Endothelial cell of hepatic sinusoid (primary cell): ENCODE data around the gene SNTG2.

Source experiments
- in situ Hi-C: cut with HindIII; loops from 2 replicates; pipeline ENCODE4 v1.10.0; 2017; ENCODE audit warnings: low sequenced_read_pairs

SNTG2 gene

DNA sequence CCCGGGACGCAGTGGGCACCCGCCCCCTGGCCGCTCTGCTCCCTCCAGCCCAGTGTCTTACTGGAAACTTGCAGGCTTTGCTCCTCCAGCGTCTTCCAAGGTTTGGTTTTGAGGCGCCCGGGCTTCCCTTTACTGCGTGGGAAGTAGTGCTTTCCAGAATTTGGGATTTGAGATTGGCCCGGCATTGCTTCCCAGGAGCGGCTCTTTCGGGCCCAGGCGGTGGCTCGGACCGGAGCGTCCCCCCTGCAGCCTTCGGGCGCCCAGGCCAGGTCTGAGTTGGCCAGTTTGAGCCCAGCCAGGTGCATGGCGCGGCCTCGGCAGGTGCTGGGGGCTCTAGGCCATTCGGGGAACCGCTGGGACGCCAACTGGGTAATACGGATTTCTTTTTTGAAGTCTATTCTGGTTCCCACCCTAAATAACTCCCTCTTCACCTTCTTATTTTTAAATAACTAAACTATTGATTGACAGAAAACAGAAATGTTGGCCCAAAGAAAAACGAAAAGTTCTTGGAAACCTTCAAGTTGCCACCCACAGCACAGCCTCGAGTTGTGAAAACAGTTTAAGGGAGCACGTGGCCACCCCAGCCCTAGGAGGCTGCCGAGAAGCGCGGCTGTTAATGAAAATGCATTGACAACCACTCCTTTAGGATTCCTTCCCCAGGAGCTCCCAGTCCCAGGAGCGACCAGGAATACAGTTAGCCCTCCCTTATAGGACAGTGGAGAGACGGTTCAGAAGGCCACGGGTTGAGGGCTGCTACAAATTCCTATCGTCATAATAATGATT is 766 bp downstream of the SNTG2 start:
- in situ Hi-C loops = no loop called here

DNA sequence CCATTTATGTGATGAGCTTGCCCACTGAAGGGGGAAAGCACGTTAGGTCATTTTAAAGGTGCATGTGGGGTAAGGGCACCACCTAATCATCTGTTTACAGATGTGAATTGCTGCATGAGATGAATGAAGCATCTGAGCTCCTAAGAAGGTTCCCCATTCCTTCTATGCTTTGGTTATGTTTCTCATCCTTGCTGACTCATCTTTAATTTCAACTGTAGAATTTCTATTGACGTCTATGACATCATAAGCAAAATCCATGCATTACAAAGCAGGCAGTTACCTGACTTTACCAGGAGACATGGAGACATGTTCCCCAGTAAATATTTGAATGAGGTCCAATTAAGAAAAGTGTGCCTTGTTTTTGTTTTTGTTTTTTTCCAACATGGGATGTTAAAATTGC is 2.8 kb downstream of the SNTG2 start:
- in situ Hi-C loops = no loop called here

DNA sequence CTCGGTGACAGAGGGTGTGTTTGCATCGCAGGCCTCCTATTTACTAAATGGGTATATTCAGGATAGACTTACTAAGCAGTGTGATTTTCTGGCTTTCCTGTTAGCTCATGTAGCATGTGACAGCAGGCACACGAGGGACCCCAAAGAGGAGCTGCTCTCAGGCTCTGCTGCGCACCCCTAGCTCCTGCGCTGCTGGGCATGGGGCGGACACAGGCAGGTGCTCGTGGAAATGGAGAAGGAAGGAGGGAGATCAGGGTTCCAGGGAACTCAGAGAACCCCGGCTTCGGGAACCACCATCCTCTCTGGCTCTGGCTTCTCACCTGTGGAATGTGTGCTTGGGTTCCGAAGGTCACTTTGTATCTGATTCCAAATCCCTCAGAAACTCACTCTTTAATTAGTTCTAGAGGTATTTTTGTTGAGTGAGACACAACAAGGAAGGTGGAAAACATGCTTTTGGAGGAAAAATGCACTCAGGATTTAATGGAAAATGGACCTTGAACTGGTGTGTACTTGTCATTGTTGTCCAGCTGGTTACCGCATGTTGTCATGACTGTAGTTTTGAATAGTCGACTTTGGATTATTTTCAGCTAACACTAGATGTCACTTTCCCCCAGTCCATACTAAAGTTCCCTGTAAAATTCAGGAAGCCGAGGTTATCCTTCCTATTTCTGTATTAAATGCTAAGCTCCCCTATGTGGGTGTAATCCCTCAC is 3.5 kb downstream of the SNTG2 start:
- in situ Hi-C loops = no loop called here

DNA sequence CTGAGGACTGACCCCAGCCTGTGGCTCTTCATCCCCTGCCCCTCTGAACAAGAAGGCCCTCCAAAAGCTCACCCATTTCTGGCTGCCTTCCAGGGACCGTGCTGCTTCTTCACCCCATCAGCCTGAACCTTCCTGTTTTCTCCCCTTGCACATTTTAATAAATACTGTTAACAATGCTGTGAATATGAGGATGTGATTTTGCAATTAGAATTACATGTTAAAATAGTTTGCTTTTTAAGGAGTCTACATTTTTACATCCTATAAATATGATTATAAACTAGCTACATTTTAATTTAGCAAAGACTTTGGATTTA is 4.0 kb downstream of the SNTG2 start:
- in situ Hi-C loops = no loop called here

DNA sequence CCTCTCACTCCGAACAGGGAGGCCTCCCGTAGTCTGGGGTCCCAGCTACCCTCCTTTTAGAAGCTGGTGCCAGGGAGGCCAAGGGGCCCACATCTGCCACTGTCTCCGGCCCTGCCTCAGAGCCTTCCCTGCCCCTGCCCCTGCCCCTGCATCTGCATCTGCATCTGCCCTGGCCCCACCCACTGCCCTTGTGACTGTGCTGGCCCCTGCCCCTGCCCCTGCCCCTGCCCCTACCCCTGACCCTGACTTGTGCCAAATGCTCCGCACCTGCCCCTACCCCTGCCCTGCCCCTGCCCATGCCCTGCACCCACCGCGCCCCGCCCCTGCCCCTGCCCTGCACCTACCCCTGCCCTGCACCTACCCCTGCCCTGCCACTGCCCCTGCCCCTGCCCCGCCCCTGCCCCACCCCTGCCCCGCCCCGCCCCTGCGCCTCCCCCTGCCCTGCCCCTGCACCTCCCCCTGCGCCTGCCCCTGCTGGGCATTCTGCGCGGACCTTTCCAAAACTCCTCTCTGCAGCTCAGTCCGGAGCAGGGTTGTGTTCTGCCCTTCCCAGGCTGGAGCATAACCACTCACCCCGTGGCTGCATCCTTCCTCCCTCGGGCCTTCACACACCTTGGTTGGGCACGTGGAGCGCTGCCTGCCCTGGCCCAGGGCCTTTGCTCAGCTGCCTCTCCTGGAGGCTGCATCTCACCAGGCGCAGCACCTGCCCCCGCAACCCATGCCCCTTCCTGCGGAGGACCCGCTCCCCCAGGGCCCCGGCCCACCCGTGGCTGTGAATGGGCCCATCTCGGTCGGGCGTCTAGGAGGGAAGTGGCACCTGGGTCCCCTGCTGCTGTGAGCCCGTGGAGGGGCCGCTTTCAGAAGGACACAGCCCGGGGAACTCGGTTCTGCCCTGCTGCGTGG is 5.4 kb downstream of the SNTG2 start:
- in situ Hi-C loops = loop anchor here (5.0 kb wide), 2 partner anchors 46 to 106 kb away; no protein-coding TSS in a partner anchor

DNA sequence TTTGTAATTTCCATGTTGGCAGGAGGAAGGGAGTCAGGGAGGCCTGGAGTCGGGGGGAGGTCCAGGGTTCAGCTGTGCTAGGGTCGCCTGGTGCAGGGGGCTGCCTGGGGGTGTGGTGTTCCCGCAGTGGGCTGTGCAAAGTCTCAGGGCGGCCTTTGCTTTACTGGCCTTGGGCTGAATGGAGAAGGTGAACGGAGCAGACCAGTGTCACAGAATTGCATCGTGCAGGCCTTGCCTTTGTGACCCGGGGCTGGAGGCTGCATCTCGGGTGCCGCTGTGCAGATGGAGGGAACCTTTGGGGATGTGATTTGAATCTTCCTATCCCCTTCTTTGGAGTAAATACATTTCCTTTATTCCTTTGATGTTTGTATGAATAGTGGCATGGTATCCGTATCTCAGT is 8.8 kb downstream of the SNTG2 start:
- in situ Hi-C loops = loop anchor here (5.0 kb wide), 2 partner anchors 43 to 103 kb away; no protein-coding TSS in a partner anchor

DNA sequence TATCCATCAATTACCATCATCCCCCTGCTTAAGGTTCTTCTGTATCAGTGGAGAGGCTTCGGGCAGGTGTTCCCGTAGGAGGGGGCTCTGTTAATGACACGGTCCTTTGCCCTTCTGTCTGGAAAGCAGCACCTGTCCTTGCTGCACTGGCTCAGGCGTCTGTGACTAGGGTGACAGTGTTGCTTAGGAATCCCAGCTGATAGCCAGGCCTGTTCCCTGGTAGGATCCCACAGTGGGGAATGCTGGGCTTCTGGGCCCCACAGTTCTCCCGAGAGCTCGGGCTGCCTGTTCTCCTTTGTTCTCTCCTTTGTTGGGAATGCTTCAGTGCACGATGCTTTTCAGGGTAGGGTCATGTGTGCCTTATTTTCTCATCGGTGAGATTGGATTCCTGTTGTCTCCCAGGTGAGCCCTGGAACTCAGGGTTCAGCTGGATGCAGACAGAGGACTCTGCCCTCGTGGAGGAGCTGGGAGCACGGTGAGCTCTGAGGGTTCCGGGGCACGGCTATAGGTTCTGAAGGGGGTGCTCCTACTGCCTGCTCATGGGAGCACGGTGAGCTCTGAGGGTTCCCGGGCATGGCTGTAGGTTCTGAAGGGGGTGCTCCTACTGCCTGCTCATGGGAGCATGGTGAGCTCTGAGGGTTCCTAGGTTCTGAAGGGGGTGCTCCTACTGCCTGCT is 9.6 kb downstream of the SNTG2 start:
- in situ Hi-C loops = no loop called here

DNA sequence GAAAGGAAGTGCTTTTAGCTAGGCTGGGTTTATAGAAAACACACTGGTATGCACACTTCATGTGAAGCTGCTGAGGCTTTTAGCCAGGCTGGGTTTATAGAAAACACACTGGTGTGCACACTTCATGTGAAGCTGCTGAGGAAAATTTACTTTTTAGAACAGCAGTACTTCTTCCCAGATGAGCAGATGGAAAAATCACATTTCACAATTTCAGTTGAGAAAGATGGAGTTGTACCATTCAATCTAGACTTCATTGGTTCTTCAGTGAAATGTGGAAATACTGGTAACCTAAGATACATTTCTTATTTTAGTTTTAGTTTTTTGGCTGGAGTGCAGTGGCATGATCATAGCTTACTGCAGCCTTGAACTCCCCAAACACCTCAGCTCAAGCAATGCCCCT is 11.1 kb downstream of the SNTG2 start:
- in situ Hi-C loops = no loop called here

DNA sequence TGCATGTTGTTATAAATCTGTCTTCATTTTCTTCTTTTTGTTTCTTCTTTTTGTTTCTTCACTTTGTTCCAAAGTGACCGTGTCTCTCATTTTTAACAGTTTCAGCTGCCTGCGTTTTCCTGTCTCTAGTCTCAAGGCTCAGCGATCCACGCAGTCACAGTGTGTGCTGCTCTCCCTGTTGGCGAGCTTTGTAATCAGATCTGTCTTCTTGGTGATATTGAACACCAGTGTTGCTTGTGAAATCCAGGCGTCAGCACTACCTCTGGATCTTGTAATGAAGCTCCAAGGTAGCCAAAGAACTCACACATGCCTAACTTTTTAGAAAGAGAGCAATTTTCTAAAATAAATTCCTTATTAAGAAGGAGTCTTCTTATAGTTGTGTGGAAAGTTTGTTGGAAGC is 13.2 kb downstream of the SNTG2 start:
- in situ Hi-C loops = no loop called here

DNA sequence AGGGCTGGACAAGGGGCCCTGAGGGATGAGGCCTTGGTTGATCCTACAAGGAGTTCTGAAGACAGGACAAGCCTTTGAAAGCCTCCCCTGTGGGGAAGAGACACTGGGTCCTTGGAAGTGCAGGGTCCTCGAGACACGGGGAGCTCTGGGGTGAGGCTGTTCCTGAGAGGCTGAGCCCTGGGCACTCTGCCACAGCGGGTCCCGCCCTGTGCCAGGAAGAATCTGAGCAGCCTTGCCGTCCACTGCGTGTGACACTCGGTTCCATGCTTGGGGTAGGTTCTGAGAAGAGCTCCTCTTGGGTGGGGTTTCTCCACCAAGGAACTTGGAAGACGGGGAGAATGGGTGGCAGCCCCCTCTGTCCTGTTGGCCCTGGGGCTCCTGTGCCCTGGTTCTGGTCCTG is 13.9 kb downstream of the SNTG2 start:
- in situ Hi-C loops = no loop called here

DNA sequence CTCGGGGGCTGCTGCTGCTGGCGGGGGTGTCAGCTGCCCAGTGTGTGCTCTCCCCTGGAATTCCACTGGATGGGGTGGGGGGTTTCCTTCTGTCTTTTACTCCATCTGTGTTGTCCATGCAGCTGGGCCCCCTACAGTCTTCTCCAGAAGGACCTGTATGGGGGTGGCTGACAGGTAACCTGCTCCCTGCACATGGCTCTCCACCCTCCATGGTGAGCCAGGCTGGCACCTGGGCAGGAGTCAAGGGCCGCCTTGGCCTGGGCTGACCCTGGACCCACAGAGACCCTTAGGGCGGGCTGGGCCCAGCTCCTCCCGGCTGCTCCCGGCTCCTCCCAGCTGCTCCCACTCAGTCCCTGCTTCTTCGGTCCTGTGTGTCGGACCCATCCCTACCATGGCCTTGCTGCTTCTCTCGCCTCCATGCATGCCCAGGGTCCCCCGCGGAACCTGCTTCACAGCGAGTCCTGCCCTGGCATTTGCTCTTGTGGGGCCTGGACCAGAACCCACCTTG is 15.0 kb downstream of the SNTG2 start:
- in situ Hi-C loops = no loop called here

DNA sequence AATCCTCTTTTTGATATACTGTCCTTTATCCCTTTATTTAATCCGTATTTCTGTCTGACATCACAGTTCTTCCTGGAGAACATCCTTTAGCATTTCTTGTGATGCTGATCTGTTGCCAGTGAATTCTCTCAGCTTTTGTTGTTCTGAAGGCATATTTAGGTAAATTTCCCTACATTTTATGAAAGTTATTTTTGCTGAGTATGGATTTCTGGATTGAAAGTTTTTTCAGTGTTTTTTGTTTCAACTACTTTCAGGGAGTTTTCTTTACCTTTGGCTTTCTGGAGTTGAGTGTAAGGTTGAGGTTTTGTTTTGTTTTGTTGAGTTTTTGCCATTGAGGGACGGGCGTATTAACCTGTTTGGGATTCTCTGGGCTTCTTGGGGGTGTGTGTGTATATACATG is 22.5 kb downstream of the SNTG2 start:
- in situ Hi-C loops = no loop called here

DNA sequence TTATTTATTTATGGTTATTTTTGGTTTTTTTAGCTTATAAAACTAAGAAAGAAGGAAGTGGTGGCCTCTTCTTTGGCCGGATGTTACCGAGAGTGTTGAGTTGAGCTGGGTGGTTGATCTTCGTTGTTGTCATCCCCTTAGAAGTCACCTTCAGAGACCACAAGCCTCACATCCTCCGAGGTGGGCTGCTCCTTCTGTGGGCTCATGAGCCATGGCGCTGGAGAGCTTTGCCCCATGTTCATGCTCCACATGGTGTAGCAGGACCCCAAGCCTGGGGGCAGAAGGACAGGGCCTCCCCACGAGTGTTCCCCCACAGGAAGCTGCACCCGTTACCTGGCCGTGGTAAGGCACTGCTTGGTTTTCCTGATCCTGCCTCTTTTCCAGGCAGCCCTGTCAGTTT is 23.4 kb downstream of the SNTG2 start:
- in situ Hi-C loops = no loop called here

DNA sequence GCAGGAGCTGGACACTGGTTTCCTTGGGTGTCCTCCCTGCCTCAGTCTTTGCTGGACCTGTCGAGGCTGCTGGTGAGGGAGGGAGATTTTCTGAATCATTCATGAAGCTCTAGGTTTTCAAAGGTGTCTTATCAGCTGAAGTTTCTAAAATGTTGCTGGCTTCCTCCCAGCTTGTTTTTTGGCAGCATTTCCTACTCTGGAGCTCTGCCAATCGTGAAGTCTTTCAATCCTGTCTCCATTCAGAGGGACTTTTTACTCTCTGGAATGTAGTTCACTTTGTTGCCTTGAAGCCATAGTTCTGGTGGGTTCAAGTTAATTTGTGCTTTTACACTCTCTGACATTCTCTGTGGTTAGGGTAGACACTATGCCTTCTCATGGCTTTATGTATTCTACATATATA is 23.9 kb downstream of the SNTG2 start:
- in situ Hi-C loops = no loop called here

DNA sequence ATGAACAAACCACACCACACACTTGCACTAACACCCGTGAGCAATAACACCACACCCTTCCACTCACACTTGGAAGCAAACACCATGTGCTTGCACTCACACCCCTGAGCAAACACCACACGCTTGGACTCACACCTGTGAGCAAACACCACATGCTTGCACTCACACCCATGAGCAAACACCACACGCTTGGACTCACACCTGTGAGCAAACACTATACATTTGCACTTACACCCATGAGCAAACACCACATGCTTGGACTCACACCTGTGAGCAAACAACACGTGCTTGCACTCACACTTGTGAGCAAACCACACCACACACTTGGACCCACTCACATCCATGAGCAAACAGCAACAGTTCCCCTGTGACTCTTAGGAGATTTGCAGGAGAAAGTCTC is 24.4 kb downstream of the SNTG2 start:
- in situ Hi-C loops = no loop called here

DNA sequence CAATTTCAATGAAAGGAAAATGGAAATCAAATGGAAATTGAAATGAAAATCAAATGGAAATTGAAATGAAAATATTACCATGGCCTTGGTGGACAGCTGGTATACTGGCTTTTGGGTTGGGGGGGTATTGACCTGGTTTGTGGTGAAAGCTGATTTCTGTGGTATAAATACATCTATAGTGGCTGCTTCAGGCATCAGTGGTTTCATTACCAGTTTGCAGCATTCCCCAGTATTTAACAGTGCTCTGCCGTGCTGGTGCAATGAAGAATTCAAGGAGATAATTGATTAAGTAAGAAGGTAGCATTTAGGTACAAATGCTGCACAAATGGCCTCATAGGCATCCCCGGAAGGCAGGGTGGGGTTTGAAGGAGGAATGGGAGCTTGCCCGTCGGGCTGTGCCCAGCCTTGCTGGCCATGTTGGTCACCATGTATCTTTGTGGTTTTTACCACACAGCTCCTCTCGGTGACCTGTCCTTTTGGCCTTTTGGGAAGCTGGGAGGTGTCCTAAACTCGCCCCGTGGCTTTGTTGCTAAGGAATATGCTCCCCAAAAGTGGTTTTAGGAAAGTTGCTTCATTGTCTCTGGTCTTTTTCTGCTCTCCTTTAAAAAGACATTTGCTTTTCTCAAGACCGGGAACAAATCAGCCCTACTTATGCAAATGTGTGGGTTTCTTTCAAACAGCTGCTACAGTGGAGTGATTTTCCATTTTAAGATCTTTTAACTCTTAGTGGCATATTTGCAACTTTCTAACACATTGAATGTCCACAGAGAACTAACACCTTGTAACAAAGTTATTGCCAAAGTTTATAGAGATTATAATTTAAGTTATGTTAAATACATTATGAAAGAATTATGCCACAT is 28.6 kb downstream of the SNTG2 start:
- in situ Hi-C loops = no loop called here

DNA sequence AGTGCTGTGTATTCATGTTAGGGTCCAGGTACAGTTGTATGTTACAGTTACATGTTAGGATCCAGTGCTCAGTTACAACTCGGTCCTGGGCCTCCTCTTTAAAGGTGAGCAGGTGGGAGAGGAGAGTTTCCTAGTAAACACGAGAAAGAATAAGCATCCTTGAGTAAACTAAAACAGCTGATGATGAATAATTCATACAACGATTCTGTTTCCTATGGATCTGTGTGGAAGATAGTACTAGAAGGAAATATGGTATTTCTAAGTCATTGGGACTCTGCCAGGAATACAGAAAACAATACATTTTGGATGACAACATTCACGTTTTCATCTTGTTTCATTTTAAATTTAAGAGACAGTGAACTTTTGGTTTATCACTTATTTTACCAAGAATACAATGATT is 29.5 kb downstream of the SNTG2 start:
- in situ Hi-C loops = no loop called here

DNA sequence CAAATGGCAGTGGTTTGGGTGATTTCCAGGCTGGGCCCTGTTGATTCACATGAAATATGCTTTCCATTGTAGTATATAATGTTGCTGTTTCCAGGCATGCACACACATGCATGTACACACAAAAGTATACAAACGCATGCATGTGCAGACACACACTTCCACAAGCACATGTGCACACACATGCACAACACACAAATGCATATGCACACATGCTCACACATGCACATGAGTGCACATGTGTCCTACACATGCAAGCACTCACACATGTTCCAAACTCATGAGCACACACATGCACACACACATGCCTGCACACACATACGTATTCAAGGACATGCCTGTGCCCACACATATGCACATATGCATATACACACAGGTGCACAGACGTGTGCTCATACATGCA is 30.6 kb downstream of the SNTG2 start:
- in situ Hi-C loops = no loop called here

DNA sequence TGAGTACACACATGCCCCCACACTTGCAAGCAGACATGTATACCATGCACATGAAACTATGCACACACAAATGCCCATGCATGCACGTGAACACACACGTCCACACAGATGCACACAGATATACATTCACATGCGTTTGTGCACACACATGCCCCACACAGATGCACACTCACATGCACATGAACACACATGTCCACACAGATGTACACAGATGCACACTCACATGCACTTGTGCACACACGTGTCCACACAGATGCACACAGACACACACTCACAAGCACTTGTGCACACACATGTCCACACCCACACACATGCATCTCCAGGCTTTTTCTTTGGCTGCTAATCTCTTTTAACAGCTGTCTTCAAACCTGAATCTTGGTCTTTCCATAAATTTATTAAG is 31.1 kb downstream of the SNTG2 start:
- in situ Hi-C loops = no loop called here

DNA sequence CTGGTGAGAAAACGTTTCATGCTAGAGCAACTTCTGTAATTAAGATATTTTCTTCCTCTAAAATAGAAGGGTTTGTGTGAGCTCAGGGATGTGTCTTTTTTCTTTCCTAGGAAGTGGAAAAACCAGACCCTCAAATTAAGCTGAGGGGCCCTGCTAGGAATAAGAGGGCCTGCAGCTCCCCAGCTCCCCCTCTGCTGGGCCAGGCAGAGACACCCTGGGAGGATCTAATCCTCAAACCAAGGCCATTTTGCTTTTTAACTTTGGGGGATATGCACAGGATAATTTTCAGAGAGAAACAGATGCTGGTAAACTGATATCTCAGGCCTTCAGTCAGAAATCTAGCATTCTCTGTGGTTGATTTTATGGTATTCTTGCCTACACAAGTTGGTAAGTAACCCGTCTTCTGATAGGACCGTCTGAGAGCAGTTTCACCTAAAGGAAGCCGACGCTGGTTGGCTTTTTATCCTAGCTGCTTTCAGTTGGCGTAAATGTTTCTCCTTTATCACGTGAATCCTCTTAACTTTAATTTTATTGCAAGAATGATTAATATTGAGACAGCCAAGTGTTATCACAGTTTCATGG is 34.8 kb downstream of the SNTG2 start:
- in situ Hi-C loops = no loop called here
